NCI-H1930 (cell line): ENCODE results near the gene MCF2L2.
"Not testable (repeated sequence)": the region's sequence is repeated elsewhere in the genome, so short reads cannot be mapped to it uniquely, and the experiment has no call there.

ENCODE experiments used
- DNase-seq, 2 experiments: peaks; one replicate each; lab custom pipeline; 2025; lab: John Stamatoyannopoulos, UW

Gene MCF2L2

DNA sequence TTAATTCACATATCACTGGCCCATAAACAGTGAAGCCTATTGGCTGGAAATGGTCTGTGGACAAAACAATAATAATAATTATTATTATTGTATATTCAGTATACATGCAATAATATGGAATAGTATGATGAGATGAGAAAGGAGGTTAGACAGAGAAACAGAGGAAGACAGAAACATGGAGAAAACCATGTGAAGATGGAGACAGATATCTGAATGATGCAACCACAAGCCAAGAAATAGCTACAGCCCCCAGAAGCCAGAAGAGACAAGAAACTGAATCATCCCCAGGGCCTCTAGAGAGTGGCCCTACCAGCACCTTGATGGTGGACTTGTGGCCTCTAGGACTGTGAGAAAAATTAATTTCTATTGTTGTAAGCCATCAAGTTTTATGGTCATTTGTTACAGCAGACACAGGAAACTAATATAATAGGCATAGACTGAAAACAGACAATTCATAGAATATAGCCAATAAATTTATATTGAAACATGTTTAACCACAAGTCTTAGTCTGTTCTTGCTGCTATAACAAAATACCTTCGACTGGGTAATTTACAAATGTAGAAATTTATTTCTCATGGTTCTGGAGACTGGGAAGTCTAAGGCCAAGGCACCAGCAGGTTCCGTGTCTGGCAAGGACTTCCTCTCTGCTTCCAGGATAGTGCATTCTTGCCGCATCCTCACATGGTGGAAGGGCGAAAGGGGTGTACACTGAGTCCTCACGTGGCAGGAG lies 31.6 kb downstream of the MCF2L2 start:
- DNase-seq = no peak

DNA sequence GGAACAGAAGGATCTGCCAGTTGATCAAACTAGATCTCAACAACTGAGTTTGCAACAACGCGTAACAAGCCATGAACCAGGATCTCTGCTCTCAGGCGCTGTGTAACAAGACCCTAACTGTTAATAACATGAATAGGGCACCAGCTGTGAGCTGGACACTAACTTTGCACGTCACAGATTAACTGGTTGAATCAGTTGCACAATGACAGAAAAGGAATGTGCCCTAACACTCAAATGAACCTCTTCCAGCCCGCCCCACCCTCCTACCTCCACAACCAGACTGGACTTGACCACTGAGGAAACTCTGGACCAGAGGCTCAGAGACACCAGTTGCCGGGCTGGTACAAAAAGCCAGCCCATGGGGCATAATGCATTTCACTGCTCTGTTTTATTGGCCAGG lies 34.3 kb downstream of the MCF2L2 start:
- no peak for DNase-seq

DNA sequence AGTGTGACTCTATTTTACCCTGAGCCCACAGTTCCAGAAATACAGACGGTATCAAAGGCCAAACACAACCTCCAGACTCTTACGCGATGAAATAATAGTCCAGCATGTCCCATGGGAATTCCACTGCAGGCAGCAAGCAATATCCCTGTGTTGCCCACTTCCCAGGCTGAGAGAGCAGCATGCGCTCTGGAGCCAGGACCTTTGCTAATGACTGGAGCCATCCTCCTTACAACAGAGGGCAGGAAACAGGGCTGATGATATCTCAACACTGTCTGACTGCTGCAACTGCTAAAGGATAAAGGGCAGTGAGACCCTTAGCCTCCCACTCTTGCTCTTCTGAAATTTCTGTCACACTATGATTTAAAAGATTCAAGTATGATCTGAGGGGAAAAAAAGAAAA lies 34.8 kb downstream of the MCF2L2 start:
- no peak for DNase-seq

DNA sequence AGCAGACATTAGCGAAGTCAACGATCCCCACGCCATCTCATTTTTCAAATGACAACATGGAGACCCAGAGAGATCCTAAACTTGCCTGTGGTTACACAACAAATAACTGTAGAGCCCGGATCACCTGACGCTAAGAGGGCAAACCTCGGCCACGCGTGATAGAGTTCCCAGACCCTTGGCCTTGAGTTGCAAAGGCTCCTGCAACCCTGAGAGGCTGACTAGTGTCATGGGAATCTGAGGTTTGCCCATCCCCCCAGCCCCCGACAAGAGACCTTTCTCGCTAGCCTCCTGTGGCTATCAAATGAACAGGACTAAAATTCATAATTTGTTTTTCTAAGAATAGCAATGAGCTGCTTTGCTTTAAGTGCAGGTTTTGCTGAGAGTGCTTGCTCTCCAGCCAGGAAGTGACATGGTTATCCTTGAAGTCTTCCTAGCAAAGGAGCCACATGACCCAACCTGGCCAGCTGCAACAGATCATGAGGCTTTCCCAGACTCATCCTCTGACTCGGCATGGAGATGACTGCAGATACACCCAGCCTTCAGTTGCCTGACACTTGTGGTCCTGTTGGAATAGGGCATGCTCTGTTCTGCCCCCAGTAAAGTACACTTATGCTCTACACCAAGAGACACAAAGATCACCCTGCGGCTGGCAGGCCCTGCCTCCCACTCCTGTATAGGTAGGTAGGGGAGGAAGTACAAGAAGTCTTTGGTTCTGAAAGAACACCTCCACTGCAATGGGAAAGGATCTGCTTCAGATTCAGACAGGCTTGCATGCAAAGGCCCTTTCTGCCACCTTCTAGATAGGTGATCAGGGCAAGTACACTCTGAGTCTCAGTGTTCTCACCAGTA lies 36.0 kb downstream of the MCF2L2 start:
- DNase-seq = no peak

GRCh38 chr3:183391460-183391859 lies 37.0 kb downstream of the MCF2L2 start:
- no peak for DNase-seq

- no peak for DNase-seq
Observed at GRCh38 chr3:183390844-183391243, 37.6 kb downstream of the MCF2L2 start.

- DNase-seq = no peak
Observed at GRCh38 chr3:183388213-183388895, 40.1 kb downstream of the MCF2L2 start.

GRCh38 chr3:183387797-183388196 lies 40.6 kb downstream of the MCF2L2 start:
- no peak for DNase-seq

DNA sequence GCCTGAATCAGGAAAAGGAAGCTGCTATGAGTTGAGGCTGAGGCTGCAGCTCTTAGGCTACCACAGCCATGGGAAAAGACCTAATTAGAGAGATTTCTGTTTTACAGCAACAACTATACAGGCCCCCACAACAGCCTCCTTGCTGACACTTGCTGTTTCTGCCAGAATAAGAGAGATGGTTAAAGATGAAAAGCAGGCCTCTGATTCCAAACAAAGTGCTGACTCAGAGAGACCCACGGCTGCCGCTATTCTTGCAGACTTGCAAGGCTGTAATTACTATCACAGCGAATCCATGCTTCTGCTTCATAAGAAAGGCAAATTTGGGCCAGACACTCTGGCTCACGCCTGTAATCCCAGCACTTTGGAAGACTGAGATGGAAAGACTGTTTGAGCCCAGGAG lies 41.8 kb downstream of the MCF2L2 start:
- no peak for DNase-seq

- DNase-seq = peak in 1 of 2 experiments; percentile 20
Observed at GRCh38 chr3:183385698-183386613, 42.5 kb downstream of the MCF2L2 start.

DNA sequence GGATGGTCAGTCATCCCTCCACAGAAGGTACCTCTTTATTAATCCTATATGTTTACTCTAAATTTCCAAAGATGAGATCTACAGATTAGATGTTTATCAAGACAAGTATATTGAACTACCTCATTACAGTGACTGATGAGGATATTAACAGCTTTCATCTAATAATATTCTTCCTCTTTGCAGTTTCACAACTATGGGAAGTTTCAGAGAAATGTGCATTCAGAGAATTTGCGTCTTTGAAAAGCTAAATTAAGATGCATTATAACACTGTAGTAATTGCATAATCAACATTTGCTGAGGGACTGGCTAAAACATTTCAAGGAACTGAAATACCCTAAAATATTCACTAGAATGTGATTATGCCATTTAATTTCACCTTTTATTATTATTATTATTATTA lies 46.7 kb downstream of the MCF2L2 start:
- DNase-seq = no peak

DNA sequence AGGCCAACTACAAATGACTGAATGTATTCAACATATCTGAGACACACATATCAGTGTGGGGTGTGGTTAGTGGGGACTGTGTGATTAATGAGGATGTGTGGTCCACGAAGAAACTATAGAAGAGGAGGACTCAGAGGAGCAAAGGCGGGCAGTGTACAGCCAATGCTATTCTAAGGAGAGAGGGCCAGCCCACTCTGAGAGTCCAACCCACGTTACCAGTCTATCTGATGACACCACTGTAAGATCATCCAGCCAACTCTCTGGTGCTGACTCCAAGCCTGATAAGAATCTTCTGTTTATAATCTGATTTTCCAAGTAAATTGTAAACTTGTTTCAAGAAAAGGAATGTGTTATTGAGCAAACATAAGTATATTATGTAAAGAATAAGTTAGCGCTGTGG lies 47.2 kb downstream of the MCF2L2 start:
- no peak for DNase-seq

GRCh38 chr3:183378951-183379350 lies 49.5 kb downstream of the MCF2L2 start:
- peak in 1 of 2 experiments; percentile 13 for DNase-seq

- DNase-seq = no peak
Observed at GRCh38 chr3:183378545-183378944, 49.9 kb downstream of the MCF2L2 start.

GRCh38 chr3:183378008-183378407 lies 50.4 kb downstream of the MCF2L2 start:
- DNase-seq = peak; percentile 60 to 68

DNA sequence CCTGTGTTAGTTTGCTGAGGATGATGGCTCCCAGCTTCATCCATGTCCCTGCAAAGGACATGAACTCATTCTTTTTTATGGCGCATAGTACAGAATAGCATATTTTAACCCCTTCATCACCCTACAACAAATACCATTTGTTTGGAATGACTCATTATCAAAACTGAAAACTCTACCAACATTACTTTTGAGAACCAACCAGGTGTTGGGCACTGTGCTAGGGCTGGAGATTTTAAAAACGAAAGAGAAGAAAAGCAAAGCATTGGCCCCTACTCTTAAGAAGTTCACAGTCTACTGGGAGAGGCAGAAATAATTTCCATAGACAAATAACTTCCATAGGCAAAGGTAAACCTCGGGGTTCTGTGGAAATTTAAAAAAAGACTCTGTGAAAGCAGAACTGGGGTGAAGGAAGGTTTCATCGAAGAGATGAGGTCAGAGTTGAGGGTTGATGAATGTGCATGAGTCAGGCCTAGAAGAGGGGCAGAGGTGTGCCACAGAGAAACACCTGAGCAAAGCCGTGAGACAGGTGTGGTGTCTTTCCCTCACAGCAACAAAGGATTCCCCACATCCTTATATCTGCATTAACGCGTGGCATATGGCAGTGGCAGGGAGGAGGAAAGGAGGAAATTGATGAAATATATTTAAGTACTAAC lies 51.0 kb downstream of the MCF2L2 start:
- DNase-seq = peak in 1 of 2 experiments; percentile 52

GRCh38 chr3:183375787-183376186 lies 52.6 kb downstream of the MCF2L2 start:
- DNase-seq = no peak

GRCh38 chr3:183375337-183375736 lies 53.1 kb downstream of the MCF2L2 start:
- no peak for DNase-seq

DNA sequence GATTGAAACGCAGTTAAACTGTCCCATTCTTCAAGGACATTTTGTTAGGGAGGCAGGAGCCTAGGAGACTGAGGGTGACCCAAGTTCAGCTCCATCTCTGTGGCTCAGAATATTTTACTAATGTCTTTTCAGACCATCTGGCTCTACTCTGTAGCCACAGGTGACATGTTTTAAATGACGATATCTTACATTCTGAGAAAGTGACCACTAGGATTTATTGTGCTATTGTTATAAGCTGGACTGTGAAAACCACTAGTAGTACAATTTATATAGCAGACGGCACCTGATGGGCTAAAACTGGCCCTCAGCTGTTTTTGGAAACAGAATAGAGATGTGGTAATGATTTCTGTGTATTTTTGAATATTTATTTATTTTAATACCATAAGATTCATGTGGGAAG lies 55.5 kb downstream of the MCF2L2 start:
- DNase-seq = no peak

- DNase-seq = not testable (repeated sequence)
Observed at GRCh38 chr3:183371600-183371968, 56.8 kb downstream of the MCF2L2 start.

DNA sequence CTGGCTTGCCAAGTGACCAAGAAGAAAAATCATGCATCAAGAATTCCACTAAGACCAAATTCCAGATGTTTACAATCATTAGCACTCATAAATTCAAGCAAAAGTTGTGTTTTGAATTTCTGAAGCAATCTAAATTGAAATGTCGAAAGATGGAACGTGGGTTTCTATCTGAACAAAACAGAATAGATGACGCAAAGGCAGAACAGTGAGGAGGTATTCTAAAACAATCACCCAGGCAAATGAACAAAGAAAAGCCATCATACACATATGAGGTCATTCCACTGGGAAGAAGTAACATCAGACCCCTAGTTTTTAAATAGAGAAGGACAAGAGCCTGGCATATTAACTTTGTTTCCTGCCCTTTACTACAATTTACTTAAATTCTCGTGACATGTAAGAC lies 58.0 kb downstream of the MCF2L2 start:
- no peak for DNase-seq
